ENCODE data around the gene CPSF7. TPM values are rescaled to one million over a fixed set of nuclear protein-coding genes. Genes with fewer than 3 reads are reported as not detected.
"Not testable (repeated sequence)": the region's sequence is repeated elsewhere in the genome, so short reads cannot be mapped to it uniquely, and the experiment has no call there.

The CPSF7 gene
- total RNA-seq, 1 experiment from 2014 or later, result 65.5 TPM

DNA sequence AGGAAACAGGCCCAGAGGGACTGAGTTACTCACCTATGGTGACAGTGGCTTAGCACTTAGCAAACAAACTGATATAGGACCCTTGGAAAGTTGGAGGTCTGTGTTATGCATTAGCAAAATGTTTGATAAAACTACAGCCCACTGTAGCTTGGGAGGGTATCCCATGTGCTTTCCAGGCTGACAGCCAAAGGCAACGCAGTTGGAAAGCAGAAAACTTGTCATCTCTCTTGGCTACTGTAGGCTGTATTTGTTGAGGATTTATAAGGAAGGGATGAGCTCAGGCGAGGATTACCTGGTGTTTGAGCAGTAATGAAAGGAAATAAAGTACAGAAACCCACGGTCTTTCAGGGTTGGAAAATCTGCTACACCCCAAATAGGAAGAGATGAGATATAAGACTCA is 23.9 kb upstream of the CPSF7 start:
- DNase-seq, result no peak
- Histone ChIP-seq H3K27me3 (no peaks in the 10 kb centered on the region), H3K4me1 (no peaks in the 10 kb centered on the region), H3K4me3 (no peak overlapping the region), H3K9me3 (replicated peaks) (no peaks in the 10 kb centered on the region), H3K36me3 (peaks cover 12% of the 10 kb centered on the region; the same call in 1 of the 2 replicates), H3K27ac (no peak overlapping the region)

DNA sequence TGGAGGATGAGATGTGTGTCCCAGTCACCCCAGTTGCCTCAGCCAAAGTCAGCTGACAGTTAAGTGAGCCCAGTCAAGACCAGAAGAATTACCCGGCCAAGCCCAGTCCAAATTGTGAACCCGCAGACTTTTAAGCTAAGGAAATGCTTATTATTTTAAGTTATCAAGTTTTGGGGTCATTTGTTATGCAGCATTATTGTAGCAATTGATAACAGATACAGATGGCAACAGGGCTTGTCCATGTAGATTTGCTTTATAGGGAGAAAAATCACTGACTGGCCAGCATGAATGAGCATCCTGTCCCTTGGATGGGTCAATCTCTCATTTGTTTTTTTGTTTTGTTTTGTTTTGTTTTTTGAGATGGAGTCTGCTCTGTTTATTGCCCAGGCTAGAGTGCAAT is 23.1 kb upstream of the CPSF7 start:
- DNase-seq, result no peak
- Histone ChIP-seq H3K9me3 (replicated peaks) (no peaks in the 10 kb centered on the region), H3K4me3 (no peak overlapping the region), H3K27ac (no peak overlapping the region), H3K4me1 (no peaks in the 10 kb centered on the region), H3K36me3 (peaks cover 17% of the 10 kb centered on the region), H3K27me3 (no peaks in the 10 kb centered on the region)

DNA sequence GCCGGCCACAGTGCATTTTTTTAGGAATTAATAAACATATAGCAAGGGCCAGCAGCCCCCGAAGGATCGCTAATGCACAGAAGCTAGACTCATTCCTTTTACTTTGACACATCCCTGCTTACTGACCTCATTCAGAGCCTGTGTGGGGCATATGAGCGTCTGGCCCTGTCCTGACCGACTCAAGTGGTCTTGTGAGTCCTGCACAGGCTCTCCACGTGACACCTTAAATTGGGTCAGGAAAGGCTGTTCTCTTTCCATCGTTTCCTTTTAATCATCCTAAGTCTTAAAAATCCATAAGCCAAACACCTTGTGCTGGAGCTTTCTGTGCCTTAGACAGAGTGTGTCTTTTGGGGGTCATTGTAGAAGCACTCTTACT is 18.8 kb upstream of the CPSF7 start:
- Histone ChIP-seq H3K27ac (no peak overlapping the region), H3K36me3 (peaks cover 31% of the 10 kb centered on the region), H3K4me3 (no peak overlapping the region)

DNA sequence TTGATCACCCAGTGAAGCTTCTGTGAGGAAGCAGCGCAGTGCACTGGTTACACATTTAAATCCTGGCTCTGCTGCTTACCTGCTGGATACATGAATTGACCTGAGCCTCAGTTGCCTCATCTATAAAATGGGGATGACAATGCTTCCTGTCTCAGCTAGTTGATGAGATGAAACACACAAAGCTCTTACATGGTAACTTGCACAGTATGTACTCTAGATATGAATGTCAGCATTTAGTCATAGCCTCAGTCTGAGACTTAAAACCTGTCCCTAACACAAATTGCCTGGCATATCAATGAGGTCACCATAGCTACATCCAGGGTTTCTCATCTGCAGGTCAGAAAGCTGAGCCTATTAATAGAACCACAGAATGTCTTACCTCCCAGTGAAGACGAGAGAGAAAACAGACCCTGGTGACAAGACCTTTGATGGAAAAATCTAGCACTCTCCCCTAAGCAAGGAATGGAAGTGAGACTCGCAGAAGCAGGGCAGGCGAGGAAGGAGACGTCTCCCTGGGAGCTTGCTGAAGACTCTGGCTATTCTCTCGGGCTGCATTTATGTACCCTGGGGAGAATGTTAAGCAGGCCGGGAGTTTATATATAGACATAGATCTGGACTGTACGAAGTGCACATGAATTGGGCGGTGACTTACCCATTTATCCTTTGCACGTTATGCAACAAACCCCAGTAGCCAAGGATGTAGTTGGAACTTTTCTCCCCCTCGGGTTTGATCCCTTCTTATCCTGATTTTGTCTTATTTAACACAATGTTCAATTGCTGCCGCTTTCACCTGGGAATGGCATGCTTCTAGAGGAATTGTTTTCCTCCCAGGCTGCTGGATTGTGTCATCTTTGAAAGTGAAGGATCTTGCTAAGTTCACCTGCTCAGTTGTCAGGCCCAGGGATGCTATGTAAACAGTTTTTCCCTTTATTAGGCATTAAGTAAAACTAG is 18.1 kb upstream of the CPSF7 start:
- no peak for DNase-seq
- Histone ChIP-seq H3K36me3 (peaks cover 31% of the 10 kb centered on the region), H3K9me3 (replicated peaks) (no peaks in the 10 kb centered on the region), H3K4me3 (no peak overlapping the region), H3K27ac (no peak overlapping the region), H3K27me3 (no peaks in the 10 kb centered on the region), H3K4me1 (no peaks in the 10 kb centered on the region)

More for the DNA sequence above, 18.8 kb upstream of the CPSF7 start:
- no peaks in the 10 kb centered on the region for H3K9me3 ChIP-seq (replicated peaks)
- H3K27me3 ChIP-seq, result no peaks in the 10 kb centered on the region
- no peak for DNase-seq
- no peaks in the 10 kb centered on the region for H3K4me1 ChIP-seq

DNA sequence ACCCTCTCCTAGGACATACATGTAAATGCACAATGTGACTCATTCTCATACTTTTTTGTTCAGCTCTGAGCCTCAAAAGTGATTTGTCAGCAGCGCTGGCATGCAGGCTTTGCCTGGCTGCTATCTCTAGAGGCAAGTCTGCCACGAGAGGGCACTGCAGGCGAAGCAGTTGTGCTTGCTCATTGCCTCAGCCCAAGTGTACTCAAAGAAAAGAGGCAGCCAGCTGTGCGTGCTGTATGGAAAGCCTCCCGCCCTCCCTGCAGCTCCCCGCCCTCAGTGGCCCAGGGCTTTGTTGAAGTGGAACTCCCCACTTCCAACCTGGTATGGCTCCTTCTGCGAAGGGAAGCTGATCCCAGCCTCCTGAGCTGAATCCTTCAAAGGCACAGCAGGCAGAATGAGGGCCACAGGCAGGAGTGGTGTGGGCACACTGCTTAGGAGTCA is 16.5 kb upstream of the CPSF7 start:
- no peaks in the 10 kb centered on the region for H3K9me3 ChIP-seq (replicated peaks)
- H3K36me3 ChIP-seq, result peaks cover 33% of the 10 kb centered on the region
- H3K27ac ChIP-seq, result no peak overlapping the region
- peak; percentile 67 to 76 for DNase-seq
- no peak overlapping the region for H3K4me3 ChIP-seq
- no peaks in the 10 kb centered on the region for H3K4me1 ChIP-seq
- H3K27me3 ChIP-seq, result no peaks in the 10 kb centered on the region

DNA sequence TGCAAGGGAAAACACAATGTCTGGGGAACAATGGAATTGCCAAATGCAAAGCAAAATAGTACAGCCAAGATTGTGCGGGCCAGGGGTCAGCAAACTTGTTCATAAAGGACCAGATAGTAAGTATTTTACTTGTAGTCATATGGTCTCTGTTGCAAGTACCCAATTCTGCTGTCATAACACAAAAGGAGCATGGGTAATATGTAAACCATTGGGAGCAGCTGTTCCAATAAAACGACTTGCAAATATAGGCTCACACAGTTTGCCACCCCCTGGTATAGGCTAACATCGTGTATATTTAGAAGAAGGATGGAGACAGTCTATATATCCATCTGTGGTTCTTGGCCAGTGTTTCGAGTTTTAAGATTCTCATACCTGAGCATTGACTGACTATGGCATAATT is 15.7 kb upstream of the CPSF7 start:
- peaks cover 38% of the 10 kb centered on the region for H3K36me3 ChIP-seq
- H3K4me3 ChIP-seq, result no peak overlapping the region
- DNase-seq, result no peak
- no peaks in the 10 kb centered on the region for H3K27me3 ChIP-seq
- no peak overlapping the region for H3K27ac ChIP-seq
- H3K4me1 ChIP-seq, result no peaks in the 10 kb centered on the region
- no peaks in the 10 kb centered on the region for H3K9me3 ChIP-seq (replicated peaks)

DNA sequence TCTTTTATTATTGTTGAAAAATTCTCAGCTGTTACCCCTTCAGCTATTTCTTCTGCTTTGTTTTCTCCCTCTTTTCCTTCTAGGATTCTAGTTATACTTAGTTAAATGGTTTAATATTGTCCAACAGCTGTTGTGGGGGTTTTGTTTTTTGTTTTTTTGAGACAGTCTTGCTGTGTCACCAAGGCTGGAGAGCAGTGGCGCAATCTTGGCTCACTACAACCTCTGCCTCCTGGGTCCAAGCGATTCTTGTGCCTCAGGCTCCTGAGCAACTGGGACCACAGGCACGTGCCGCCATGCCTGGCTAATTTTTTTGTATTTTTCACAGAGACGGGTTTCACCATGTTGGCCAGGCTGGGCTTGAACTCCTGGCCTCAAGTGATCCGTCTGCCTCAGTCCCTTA is 12.8 kb upstream of the CPSF7 start:
- H3K4me1 ChIP-seq, result no peaks in the 10 kb centered on the region
- no peaks in the 10 kb centered on the region for H3K9me3 ChIP-seq (replicated peaks)
- H3K36me3 ChIP-seq, result peaks cover 53% of the 10 kb centered on the region
- no peak for DNase-seq
- no peak overlapping the region for H3K4me3 ChIP-seq
- H3K27me3 ChIP-seq, result no peaks in the 10 kb centered on the region
- H3K27ac ChIP-seq, result no peak overlapping the region

DNA sequence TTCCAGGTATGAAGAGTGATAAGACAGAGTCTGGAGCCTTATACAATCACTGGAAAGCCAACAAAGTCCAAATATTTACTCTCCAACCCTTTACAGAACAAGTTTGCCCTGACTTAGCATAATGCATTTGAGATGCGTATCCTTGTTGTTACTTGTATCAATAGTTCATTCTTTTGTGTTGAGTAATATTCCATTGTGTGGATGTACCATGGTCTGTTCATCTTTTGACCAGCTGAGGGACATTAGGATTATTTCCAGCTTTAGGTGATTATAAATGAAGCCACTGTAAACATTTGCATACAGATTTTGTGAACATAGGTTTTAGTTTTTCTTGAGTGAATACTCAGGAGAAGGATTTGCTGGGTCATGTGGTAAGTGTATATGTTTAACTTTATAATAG is 9.8 kb upstream of the CPSF7 start:
- Histone ChIP-seq H3K9me3 (replicated peaks) (no peaks in the 10 kb centered on the region), H3K27me3 (no peaks in the 10 kb centered on the region), H3K4me1 (no peaks in the 10 kb centered on the region), H3K4me3 (no peak overlapping the region), H3K27ac (no peak overlapping the region), H3K36me3 (peaks cover 54% of the 10 kb centered on the region)
- DNase-seq, result no peak

DNA sequence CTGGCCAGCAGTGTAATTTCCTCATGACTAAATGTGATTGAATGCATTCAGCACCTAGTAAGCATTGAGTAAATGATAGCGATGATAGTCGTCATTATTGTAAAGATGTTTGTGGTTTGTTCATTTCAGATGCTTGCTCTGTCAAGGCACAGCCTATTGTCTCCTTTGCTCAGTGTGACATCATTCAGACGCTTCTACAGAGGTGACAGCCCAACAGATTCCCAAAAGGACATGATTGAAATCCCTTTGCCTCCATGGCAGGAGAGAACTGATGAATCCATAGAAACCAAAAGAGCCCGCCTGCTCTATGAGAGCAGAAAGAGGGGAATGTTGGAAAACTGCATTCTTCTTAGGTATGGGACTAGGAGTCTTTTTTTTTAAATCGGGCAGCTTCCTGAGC is 7.7 kb upstream of the CPSF7 start:
- no peaks in the 10 kb centered on the region for H3K9me3 ChIP-seq (replicated peaks)
- H3K36me3 ChIP-seq, result peaks cover 56% of the 10 kb centered on the region
- H3K27me3 ChIP-seq, result no peaks in the 10 kb centered on the region
- DNase-seq, result no peak
- no peaks in the 10 kb centered on the region for H3K4me1 ChIP-seq
- no peak overlapping the region for H3K4me3 ChIP-seq
- H3K27ac ChIP-seq, result no peak overlapping the region

DNA sequence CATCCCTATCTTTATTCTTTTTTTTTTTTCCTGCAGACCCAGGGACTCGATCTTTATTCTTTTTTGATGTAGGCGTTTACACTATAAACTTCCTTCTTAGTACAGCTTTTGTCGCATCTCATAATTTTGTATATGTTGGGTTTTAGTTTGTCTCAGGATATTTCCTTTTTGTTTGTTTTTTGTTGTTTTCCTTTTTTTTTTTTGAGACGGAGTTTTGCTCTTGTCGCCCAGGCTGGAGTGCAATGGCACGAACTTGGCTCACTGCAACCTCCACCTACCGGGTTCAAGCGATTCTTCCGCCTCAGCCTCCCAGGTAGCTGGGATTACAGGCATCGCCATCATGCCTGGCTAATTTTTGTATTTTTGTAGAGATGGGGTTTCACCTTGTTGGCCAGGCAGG is 1.1 kb upstream of the CPSF7 start:
- Histone ChIP-seq H3K36me3 (peaks cover 33% of the 10 kb centered on the region), H3K4me3 (peak overlapping the region; percentile 99)
- not testable (repeated sequence) for H3K9me3 ChIP-seq (replicated peaks); H3K27me3 ChIP-seq; DNase-seq; H3K27ac ChIP-seq; H3K4me1 ChIP-seq

DNA sequence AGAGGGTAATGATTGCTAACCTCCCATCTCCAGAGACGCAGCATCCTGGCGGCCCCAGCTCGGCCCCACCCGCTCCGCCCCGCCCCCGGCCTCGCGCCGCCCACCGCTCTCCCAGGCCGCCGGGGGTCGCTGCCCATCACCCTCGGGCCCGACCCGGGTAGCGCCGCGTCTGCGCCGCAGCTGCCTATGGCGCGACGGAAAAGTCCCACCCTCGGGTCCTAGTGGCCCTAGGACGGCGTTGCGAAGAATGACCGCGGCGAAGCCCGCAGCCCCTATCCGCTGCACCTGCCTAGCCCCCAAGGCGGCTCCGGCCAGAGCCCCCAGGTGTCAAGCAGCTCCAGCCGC is 457 bp downstream of the CPSF7 start:
- Histone ChIP-seq H3K9me3 (replicated peaks) (no peaks in the 10 kb centered on the region), H3K4me3 (peak overlapping the region; percentile 99), H3K4me1 (no peaks in the 10 kb centered on the region), H3K36me3 (peaks cover 45% of the 10 kb centered on the region), H3K27me3 (no peaks in the 10 kb centered on the region), H3K27ac (peak overlapping the region; percentile 99)
- DNase-seq, result peak; percentile 76 to 78

DNA sequence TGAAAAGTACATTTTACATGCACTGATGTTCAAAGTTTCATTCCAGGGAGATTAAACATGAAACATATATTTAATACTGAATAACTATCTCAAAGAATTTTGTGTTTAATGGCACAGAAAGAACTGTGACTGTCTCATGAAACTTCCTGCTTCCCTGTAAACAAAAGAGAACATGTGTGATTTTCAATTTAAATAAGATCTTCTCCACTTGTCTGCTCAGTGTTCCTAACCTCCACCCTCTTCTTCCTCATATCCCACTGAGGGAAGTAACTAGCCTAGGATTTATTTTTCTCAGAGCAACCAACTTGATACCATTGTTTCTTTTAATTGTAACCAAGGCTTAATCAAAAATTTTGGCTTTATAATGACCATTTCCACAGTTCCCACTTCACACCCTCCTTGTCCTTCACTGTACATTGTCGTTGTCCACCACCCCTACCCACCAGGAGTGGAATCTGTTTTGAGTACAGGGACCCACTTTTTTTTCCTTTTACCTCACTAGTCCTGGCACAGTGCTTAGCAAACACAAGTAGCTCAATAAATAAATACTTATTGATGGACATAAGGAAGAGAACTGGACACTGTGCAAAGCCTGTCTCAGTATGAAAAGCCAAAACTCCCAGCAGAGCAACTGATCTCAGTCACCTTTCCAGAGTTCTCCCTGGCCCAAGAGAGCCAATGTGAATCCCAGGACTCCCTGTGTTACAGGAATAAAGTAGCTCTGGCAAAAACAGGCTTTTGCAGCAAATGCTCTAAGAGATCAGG is 4.2 kb downstream of the CPSF7 start:
- no peak for DNase-seq
- no peaks in the 10 kb centered on the region for H3K27me3 ChIP-seq
- no peak overlapping the region for H3K4me3 ChIP-seq
- H3K9me3 ChIP-seq (replicated peaks), result no peaks in the 10 kb centered on the region
- H3K27ac ChIP-seq, result no peak overlapping the region
- H3K36me3 ChIP-seq, result peaks cover 73% of the 10 kb centered on the region
- no peaks in the 10 kb centered on the region for H3K4me1 ChIP-seq

DNA sequence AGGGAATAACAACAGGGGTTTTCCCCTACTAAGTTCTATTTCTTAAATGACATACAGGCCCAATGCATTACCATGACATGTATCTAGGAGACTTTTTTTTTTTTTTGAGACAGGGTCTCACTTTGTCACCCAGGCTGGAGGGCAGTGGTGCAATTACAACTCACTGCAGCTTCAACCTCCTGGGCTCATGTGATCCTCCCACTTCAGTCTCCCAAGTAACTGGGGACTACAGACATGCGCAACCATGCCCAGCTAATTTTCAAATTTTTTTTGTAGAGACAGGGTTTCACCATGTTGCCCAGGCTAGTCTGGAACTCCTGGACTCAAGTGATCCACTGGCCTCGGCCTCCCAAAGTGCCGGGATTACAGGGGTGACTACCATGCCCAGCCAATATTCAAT is 7.5 kb downstream of the CPSF7 start:
- Histone ChIP-seq H3K27me3 (no peaks in the 10 kb centered on the region), H3K4me3 (no peak overlapping the region), H3K27ac (no peak overlapping the region), H3K4me1 (no peaks in the 10 kb centered on the region), H3K9me3 (replicated peaks) (no peaks in the 10 kb centered on the region), H3K36me3 (peaks cover 83% of the 10 kb centered on the region)
- DNase-seq, result no peak

DNA sequence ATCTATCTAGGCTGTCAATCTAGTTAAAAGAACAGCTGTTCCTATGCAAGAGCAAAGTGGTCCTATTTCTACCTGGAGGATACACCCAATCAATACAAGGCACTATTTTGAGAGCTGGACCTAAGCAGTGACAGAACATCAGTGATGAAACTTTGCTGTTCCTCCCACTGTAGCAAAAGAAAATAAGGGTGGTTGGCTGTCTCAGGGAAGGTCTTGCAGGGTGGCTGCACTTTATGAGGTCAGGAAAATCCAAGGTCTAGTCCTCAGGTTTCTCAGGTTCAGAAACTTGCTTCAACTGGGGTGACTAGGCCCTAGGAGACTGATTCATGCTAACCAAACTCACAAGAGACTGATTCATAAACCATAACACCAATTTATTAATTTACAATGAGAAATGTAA is 11.6 kb downstream of the CPSF7 start:
- Histone ChIP-seq H3K27ac (no peak overlapping the region), H3K9me3 (replicated peaks) (no peaks in the 10 kb centered on the region), H3K4me3 (no peak overlapping the region), H3K27me3 (no peaks in the 10 kb centered on the region), H3K4me1 (no peaks in the 10 kb centered on the region), H3K36me3 (peaks cover 87% of the 10 kb centered on the region)
- DNase-seq, result no peak

DNA sequence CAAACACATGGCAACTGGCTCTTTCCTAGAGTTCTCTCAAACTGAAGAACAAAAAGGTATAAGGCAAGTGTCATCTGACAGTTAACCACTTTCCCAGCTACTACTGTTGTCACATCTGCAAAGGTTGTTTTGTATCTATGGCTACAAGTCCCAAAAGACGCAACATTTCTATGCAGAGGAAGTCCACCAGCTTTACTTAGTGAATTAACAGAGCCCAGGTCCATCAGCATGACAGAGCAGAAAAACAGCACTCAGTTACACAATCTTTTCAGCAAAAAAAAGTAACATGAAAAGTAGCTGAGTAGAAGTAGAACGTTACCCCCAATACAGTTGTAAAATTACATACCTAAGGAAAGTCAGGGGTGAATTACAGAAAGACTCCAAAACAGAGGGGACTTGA is 12.1 kb downstream of the CPSF7 start:
- H3K27ac ChIP-seq, result no peak overlapping the region
- no peaks in the 10 kb centered on the region for H3K27me3 ChIP-seq
- no peaks in the 10 kb centered on the region for H3K4me1 ChIP-seq
- H3K9me3 ChIP-seq (replicated peaks), result no peaks in the 10 kb centered on the region
- peaks cover 90% of the 10 kb centered on the region for H3K36me3 ChIP-seq
- DNase-seq, result no peak
- no peak overlapping the region for H3K4me3 ChIP-seq

All from SJCRH30 (cell line).